ENCODE data around the gene PGF.

The PGF gene

DNA sequence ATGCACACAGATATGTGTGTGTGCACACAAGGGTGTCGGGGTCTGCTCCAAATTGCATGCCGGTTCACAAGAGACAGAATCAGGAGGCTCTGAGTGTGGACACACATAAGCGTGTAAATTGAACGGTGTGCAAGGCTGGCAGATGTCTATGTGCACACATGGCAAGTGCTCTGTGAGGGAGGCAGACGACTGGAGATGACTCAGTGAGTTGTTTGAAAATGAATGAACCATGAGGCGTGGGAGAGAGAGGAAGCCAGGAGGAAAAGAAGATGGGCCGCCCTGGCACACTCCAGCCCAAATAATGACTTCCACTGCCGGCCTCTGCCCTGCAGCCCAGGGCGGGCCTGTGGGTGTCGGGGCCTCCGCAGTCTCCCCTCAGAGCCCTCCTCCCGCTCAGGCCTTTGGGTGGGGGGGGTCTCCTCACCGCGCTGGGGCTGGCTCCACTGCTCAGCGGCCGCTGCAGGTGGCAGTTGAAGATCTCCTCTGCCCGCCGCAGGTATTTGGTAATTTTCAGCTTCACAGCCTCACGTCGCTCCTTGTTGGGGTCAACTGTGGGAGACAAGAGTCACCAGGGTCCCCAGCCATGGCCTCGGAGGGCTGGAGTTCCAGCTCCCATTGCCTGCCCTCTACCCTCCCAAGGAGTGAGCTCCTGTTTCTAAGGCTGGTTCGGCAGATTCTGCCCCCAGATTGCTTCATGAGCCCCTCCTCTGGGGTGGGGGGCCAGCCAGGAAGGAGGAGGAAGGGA lies 35.8 kb downstream of the PGF start:
- TF ChIP-seq POLR2A (IDR thresholded peaks at IDR 0.05; ENCODE audit: low read depth, low read length), result no peak
- no peak for DNase-seq (ENCODE audit: insufficient read length, low spot score)
- no peak for FAIRE-seq

DNA sequence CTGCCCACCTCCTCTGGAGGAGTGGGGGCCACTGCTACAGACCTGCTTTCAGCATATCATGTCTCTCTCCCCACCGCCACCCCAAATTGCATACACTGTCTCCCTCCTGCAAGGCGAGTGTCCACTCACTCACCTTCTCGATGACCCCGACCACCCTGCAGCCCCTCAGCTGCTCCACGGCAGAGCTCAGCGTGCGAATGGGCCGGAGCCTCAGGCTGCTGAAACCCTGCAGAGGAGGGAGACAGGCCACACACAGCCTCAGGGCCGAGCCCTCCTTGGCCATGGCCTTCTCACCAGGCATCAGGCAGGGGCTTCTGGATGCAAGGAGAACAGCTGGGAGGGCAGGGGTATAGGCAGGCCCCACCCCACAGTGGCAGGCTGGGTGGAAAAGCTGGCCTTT lies 37.0 kb downstream of the PGF start:
- TF ChIP-seq POLR2A (IDR thresholded peaks at IDR 0.05; ENCODE audit: low read depth, low read length), result no peak
- FAIRE-seq (no peak), DNase-seq (ENCODE audit: insufficient read length, low spot score) (no peak)

DNA sequence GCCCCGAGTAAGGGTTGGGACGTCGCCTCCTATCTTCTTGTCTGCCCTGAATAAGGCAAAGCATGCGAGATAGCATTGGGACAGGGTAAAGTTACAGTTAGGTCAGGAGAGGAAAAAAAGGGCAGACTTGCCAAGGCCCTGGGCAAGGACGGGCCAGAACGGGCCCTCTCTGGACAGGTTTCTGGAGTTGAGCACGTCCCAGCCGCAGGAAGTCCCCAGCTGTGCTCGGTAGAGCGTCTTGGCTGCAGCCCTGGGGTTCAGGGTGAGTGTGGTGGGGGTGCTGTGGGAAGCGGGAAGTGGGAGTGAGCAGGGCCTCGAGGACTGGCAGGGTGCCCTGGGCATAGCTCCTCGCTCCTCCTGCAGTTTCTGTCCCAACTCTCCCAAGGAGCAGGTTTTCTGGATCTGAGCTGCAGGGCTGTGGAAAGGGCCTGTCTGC lies 37.7 kb downstream of the PGF start:
- no peak for TF ChIP-seq POLR2A (IDR thresholded peaks at IDR 0.05; ENCODE audit: low read depth, low read length)

DNA sequence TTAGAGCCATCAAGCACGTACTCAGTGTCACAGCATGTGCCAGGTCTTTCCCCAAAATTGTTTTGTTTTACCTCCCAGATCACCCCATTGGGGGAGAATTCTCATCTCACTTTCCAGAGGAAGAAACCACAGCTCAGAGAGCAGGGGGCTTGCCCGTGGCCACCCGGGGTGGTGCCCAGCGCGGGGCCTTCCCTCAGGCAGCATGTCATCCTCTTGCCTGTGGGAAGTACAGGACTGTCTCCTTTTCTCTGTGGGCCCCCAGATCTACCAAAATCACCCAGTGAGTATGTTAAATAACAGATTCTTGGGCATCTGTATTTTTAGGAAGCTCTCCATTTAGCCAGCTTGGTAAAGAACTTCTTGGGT lies 38.2 kb downstream of the PGF start:
- no peak for DNase-seq (ENCODE audit: insufficient read length, low spot score)
- no peak for FAIRE-seq
- TF ChIP-seq POLR2A (IDR thresholded peaks at IDR 0.05; ENCODE audit: low read depth, low read length), result no peak

More for the DNA sequence above, 37.7 kb downstream of the PGF start:
- no peak for FAIRE-seq
- no peak for DNase-seq (ENCODE audit: insufficient read length, low spot score)

DNA sequence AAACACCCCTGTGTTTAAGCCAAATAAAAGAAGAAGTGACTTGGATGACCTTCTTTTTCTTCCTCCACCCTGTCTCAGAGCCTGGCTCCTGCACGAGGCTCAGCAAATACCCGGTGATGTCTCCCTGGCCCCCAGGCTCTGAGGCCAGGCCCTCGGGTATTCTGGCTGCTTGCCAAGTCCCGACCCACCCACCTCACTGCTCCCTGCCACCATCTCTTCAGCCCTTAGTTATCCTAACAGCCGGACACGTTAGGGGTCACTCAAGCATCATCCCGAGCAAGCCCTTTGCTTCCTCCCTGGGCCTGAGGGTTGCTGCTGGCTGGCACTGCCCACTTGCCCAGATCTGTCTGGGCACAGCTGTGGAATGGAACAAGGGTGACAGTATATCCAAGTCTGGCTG lies 39.6 kb downstream of the PGF start:
- DNase-seq (ENCODE audit: insufficient read length, low spot score) (no peak), FAIRE-seq (no peak)
- no peak for TF ChIP-seq POLR2A (IDR thresholded peaks at IDR 0.05; ENCODE audit: low read depth, low read length)

DNA sequence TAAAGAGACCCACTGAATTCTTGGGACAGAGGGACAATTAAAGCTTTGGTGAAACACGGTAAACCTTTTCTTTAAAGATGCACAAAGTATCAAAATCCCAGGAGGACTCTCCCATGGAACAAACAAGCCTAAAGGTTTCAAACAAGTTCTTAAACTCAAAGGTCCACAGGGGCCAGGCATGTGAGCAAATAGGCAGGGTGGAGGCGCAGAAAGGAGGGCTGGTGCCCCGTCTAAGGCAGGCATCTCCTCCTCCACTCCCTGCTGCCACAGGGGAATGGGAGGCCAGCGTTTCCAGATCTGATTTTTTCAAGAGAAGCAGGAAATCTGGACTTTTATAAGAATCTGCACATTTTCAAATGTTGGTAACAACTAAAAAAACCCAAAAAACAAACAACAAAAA lies 40.0 kb downstream of the PGF start:
- no peak for DNase-seq (ENCODE audit: insufficient read length, low spot score)
- TF ChIP-seq POLR2A (IDR thresholded peaks at IDR 0.05; ENCODE audit: low read depth, low read length), result no peak
- FAIRE-seq, result no peak

DNA sequence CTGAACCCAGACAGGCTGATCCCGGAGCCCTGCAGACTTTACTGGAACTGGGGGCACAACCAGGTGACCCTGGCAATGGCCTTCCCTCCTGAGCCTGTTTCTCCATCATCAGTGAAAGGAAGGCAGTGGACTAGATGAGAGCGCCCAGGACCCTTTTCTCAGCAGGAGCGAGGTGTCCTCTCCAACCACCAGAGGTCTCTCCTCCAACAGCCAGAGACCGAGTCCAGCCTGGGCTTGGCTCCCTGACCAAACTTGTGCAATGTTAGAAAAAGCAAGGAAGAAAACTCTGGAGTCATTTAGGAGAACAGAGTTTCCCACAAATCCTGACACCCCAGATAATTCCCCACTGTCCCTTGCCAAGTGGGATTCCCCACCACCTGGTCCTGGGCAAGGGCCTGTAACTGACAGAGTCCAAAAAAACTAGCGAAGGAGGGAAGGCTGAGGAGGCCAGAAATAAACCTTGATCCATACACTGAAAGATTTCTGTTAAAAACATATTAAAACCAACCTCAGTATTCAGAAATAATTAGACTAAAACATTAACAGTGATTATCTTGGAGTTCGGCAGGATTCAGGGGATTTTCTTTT lies 41.3 kb downstream of the PGF start:
- FAIRE-seq, result no peak
- DNase-seq (ENCODE audit: insufficient read length, low spot score), result peak; percentile 47
- TF ChIP-seq POLR2A (IDR thresholded peaks at IDR 0.05; ENCODE audit: low read depth, low read length), result no peak

DNA sequence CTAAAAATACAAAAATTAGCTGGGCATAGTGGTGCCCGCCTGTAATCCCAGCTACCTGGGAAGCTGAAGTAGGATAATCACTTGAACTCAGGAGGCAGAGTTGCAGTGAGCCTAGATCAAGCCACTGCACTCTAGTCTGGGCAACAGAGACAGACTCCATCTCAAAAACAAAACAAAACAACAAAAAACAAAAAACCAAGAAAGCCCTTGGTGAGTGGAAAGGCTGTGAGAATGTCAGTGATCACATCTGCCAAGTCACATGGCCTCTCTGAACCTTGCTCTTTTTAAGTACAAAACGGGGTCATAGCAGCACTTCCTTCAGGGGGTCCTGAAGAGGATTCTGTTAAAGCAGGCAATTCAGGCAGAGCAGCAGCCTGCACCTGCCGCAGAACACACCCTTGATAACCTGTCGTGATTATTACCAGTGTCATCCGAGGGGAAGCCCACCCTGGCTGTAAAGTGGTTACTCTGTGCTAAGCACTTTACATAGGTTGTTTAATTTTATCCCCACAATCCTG lies 41.9 kb downstream of the PGF start:
- no peak for FAIRE-seq
- DNase-seq (ENCODE audit: insufficient read length, low spot score), result no peak
- no peak for TF ChIP-seq POLR2A (IDR thresholded peaks at IDR 0.05; ENCODE audit: low read depth, low read length)

DNA sequence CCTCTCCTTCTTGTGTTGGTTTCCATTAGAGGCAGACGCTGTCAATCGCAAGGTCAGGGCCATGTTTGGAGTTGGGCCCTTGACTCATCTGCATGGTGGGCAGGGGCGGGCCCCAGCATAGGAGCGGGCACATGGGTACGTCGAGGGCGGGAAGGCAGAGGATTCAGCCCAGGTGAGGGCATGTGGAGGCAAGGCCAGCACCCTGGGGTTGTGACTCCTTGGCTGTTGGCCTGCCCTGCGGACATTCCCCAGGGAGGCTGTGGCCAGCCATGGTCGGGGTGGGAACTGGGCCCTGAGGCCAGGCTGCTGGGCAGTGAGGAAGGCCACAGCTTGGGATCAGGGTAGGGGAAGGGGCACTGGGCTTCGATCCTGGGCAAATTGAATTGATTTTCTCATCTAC lies 42.6 kb downstream of the PGF start:
- DNase-seq (ENCODE audit: insufficient read length, low spot score), result no peak
- FAIRE-seq, result no peak
- TF ChIP-seq POLR2A (IDR thresholded peaks at IDR 0.05; ENCODE audit: low read depth, low read length), result no peak

DNA sequence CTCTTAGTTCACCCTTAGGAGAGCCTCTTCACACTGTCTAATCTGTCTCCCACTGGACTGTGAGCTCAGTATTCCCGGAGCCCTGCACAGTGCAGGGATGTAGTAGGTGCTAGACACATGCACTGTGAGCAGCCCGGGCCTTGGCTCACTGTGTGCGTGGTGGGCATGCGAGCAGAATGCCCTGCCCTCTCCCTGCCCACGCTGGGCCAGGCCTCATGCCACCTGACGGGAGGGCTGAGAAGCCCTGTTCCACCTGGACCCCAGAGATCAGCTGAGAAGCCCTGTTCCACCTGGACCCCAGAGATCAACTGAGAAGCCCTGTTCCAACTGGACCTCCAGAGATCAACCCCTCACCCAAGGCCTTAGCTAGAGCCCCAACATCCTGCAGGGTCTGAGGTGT lies 43.3 kb downstream of the PGF start:
- FAIRE-seq (no peak), DNase-seq (ENCODE audit: insufficient read length, low spot score) (no peak)
- TF ChIP-seq POLR2A (IDR thresholded peaks at IDR 0.05; ENCODE audit: low read depth, low read length), result no peak

DNA sequence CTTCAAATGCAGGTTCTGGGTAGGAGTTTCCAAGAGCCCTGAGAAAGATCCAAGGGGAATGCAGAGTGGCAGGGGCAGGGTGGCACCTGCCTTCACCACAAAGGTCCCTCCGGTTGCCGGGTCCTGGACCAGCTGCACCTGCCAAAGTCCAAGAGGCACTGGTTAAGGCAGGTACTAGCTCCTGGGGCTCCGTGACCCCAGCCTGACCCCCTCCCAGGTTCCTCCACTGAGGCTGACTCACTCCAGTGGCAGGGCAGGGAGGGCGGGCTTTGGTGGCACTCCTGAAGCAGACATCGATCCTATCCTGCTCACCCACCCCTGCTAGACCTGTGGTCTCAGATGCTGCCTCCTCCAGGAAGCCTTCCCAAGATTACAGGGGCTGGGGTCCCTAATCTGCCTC lies 43.7 kb downstream of the PGF start:
- FAIRE-seq, result no peak
- no peak for DNase-seq (ENCODE audit: insufficient read length, low spot score)
- no peak for TF ChIP-seq POLR2A (IDR thresholded peaks at IDR 0.05; ENCODE audit: low read depth, low read length)

DNA sequence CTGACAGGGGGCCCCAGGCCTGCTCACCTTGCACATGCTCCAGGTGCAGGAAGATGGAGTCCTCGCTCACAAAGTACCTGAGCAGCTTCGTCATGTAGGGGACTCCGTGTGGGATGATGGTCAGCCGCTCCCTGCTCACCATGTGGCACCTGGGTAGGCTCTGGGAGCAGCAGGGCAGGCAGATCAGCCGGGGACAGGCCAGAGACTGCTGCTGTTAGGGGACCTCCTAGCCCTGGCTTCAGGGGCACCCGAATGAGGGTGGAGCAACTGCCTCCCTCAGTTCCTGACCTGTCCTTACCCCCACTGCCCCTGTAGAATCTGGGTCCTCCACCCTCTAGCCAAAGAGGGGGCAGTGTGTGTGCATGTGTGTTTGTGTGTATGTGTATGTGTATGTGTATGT lies 44.2 kb downstream of the PGF start:
- TF ChIP-seq POLR2A (IDR thresholded peaks at IDR 0.05; ENCODE audit: low read depth, low read length), result no peak
- FAIRE-seq (no peak), DNase-seq (ENCODE audit: insufficient read length, low spot score) (no peak)

DNA sequence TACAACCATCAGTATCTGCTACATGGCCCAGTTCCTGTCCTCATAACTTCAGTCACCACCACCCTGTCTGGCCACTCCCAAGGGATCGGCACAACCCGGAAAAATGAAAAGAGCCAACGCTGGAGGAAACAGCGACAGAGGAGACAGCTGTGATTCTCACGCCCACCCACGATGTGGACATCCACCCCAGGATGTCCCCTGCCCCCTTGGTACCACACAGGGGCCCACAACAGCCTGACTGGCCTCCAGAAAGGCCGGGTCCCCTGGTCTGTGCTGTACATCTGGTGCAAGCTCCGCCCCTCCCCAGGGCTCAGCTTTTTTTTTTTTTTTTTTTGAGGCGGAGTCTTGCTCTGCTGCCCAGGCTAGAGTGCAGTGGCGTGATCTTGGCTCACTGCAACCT lies 44.8 kb downstream of the PGF start:
- FAIRE-seq, result no peak
- no peak for DNase-seq (ENCODE audit: insufficient read length, low spot score)
- no peak for TF ChIP-seq POLR2A (IDR thresholded peaks at IDR 0.05; ENCODE audit: low read depth, low read length)

DNA sequence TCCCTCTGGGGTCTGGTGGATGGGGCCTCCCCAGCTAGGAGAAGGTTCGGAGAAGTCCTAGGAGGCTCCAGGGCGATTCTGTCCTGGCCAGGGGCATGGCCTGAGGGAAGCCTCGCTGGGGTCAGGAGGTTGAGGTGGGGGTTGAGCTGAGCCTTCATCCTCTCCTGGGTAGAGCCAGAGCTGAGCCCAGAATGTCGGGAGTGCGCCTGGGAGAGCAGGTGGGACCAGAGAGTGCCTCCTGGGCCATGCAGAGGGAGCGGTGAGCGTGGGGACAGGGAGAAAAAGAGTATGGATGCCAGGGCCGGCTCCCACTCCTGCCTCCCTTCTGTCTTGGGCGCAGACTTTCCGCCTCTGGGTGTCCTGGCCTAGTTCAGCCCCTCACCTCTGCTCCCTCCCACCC lies 45.5 kb downstream of the PGF start:
- no peak for FAIRE-seq
- no peak for TF ChIP-seq POLR2A (IDR thresholded peaks at IDR 0.05; ENCODE audit: low read depth, low read length)
- no peak for DNase-seq (ENCODE audit: insufficient read length, low spot score)

DNA sequence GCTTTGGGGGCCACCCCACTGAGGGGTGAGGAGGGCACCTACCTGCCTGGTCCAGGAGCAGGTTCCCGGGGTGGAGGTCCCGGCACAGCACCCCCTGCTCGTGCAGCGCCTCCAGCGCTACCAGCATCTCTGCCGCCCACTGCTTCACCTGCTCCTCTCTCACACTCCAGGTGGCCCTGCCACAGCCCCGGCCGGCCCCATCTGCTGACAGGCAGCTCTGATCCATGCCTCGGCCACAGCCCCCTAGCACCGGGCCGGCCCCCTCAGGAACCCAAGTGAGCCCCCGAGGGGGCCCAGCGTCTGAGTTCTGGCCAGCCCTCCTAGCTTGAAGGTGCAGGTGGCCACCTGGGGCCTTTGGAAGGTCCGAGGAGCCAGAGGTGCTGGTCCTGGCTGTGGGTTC lies 45.9 kb downstream of the PGF start:
- FAIRE-seq (no peak), DNase-seq (ENCODE audit: insufficient read length, low spot score) (no peak)
- TF ChIP-seq POLR2A (IDR thresholded peaks at IDR 0.05; ENCODE audit: low read depth, low read length), result no peak
